K562 (cell line): ENCODE measurements around the gene GGCT. TPM values are rescaled to one million over a fixed set of nuclear protein-coding genes. Genes with fewer than 3 reads are reported as not detected.

Experiments used
- BRF2 ChIP-seq: IDR thresholded peaks from 3 replicates; pipeline ENCODE4 v1.6.1; 2011; ENCODE audit warnings: borderline replicate concordance, mild to moderate bottlenecking; ENCODE audit not compliant: insufficient read length, insufficient read depth
- CEBPG ChIP-seq, 3 experiments: fragments of 200-800 bp in 1 of 3; sonication (Bioruptor generic) in 1 of 3; sonication (generic) in 1 of 3; formaldehyde crosslinking in 1 of 3; IDR thresholded peaks in 2 of 3; conservative IDR thresholded peaks in 1 of 3; 2 replicates each; pipeline versions ENCODE4 v1.6.1 to v1.8.0; 2016 to 2022; ENCODE audit warnings: missing compliant biosample characterization in 2 of 3, missing genetic modification characterization in 2 of 3, mild to moderate bottlenecking in 1 of 3, missing genetic modification reagents in 1 of 3
- CTCFL ChIP-seq: IDR thresholded peaks from 2 replicates; pipeline ENCODE4 v1.6.1; 2011; ENCODE audit warnings: borderline replicate concordance, low read depth, mild to moderate bottlenecking, moderate library complexity, low read length; ENCODE audit not compliant: insufficient read depth, poor library complexity, severe bottlenecking
- DACH1 ChIP-seq: fragments of 450-650 bp; IDR thresholded peaks from 2 replicates; pipeline ENCODE4 v1.6.1; 2018; ENCODE audit not compliant: partially characterized antibody
- PKNOX1 ChIP-seq: fragments of 450-650 bp; IDR thresholded peaks from 2 replicates; pipeline ENCODE4 v1.6.1; 2016
- POLR2G ChIP-seq: fragments of 200-400 bp; formaldehyde crosslinking; IDR thresholded peaks from 2 replicates; pipeline ENCODE4 v1.6.1; 2017; ENCODE audit warnings: low read depth, mild to moderate bottlenecking, antibody characterized with exemption, low read length, moderate library complexity
- SAFB ChIP-seq: fragments of 200-400 bp; formaldehyde crosslinking; IDR thresholded peaks from 2 replicates; pipeline ENCODE4 v1.6.1; 2017; ENCODE audit warnings: low read depth, low read length, borderline replicate concordance
- SPI1 ChIP-seq: IDR thresholded peaks from 2 replicates; pipeline ENCODE4 v1.6.1; 2011; ENCODE audit warnings: low read depth, low read length, control low read depth, borderline replicate concordance
- TBL1XR1 ChIP-seq, 2 experiments: IDR thresholded peaks; 2 replicates each; pipeline ENCODE4 v1.6.1; 2012; ENCODE audit warnings: improper control_type of control experiment in 2 of 2, low read length in 2 of 2, mild to moderate bottlenecking in 1 of 2
- TCF7 ChIP-seq: sonication (generic); IDR thresholded peaks from 2 replicates; pipeline ENCODE4 v1.6.1; 2016; ENCODE audit warnings: antibody characterized with exemption, borderline replicate concordance
- polyA plus RNA-seq, 8 experiments: library from polyadenylated mRNA; depleted of rRNA in 4 of 8; stranded (reverse) in 5 of 8; unstranded in 3 of 8; fragments of >200 nt; fragmentation: Nextera tagmentation in 2 of 8; fragmentation: Illumina TruSeq in 1 of 8; extraction: Ambion mirVana in 2 of 8; extraction: Trizol in 1 of 8; gene quantifications; 2 replicates each; pipeline versions ENCODE4 v1.2.1 to v1.2.3, GENCODE V29; 2011 to 2014; ENCODE audit warnings: inconsistent platforms in 1 of 8, missing spikeins in 1 of 8
- total RNA-seq, 7 experiments: library from RNA; depleted of rRNA in 6 of 7; stranded (reverse); fragments of >200 nt in 6 of 7; fragmentation: Illumina TruSeq in 2 of 7; extraction: Trizol in 2 of 7; gene quantifications; 2 replicates each; pipeline versions ENCODE4 v1.2.1 to v1.2.3, GENCODE V29; 2011 to 2021; ENCODE audit warnings: low replicate concordance in 1 of 7

GGCT gene
- total and polyA plus RNA-seq, 9 of the 15 experiments (the other 6 are each of a cell fraction or from before 2014, with no cell fraction given) = 79.0 to 349 (median 136) TPM

GRCh38 chr7:30552330-30552729, 47.7 kb upstream of the GGCT start (continued):
- TF ChIP-seq CEBPG (CRISPR knock-in tag; IDR thresholded peaks at IDR 0.05) (no peak), CEBPG (tag; conservative IDR thresholded peaks at IDR 0.05 in 1 of 2, IDR thresholded peaks at IDR 0.05 in 1 of 2) (no peak), TCF7 (no peak), SAFB (no peak), POLR2G (no peak), SPI1 (no peak), DACH1 (no peak), TBL1XR1 (IDR thresholded peaks at IDR 0.05; ENCODE audit: low read length in 2 of 2) (no peak), BRF2 (no peak), PKNOX1 (no peak), CTCFL (no peak)
